Urothelium cell line (cell line): ENCODE results near the gene ERGIC1.
"Not testable (repeated sequence)": the region's sequence is repeated elsewhere in the genome, so short reads cannot be mapped to it uniquely, and the experiment has no call there.

Experiments used
- DNase-seq: peaks from one replicate; pipeline ENCODE4 v3.0.0; 2011; ENCODE audit warnings: low spot score, mixed read lengths
- FAIRE-seq: peaks from 2 replicates; lab custom pipeline; 2011; peaks lifted over from hg19 to GRCh38; lab: Jason Lieb, UNC

Gene ERGIC1

GRCh38 chr5:172799416-172799815 lies 34.6 kb upstream of the ERGIC1 start:
- DNase-seq (no peak), FAIRE-seq (no peak)

GRCh38 chr5:172800088-172800551 lies 33.9 kb upstream of the ERGIC1 start:
- FAIRE-seq (no peak), DNase-seq (no peak)

- no peak for FAIRE-seq
- DNase-seq: no peak
Observed at GRCh38 chr5:172801179-172801671, 32.8 kb upstream of the ERGIC1 start.

GRCh38 chr5:172802112-172802511 lies 31.9 kb upstream of the ERGIC1 start:
- no peak for FAIRE-seq
- no peak for DNase-seq

GRCh38 chr5:172802567-172803176 lies 31.4 kb upstream of the ERGIC1 start:
- DNase-seq: no peak
- no peak for FAIRE-seq

GRCh38 chr5:172805018-172805683 lies 28.9 kb upstream of the ERGIC1 start:
- DNase-seq (no peak), FAIRE-seq (no peak)

- no peak for DNase-seq
- no peak for FAIRE-seq
Observed at GRCh38 chr5:172805736-172806255, 28.3 kb upstream of the ERGIC1 start.

- peak; percentile 84 for DNase-seq
- FAIRE-seq: peak; percentile 20
Observed at GRCh38 chr5:172806897-172807672, 27.0 kb upstream of the ERGIC1 start.

GRCh38 chr5:172807766-172808311 lies 26.2 kb upstream of the ERGIC1 start:
- no peak for DNase-seq
- no peak for FAIRE-seq

- FAIRE-seq: no peak
- no peak for DNase-seq
Observed at GRCh38 chr5:172809774-172810173, 24.3 kb upstream of the ERGIC1 start.

GRCh38 chr5:172810996-172811395 lies 23.1 kb upstream of the ERGIC1 start:
- DNase-seq, FAIRE-seq: not testable (repeated sequence)

GRCh38 chr5:172815631-172816030 lies 18.4 kb upstream of the ERGIC1 start:
- DNase-seq (no peak), FAIRE-seq (no peak)

GRCh38 chr5:172816925-172817562 lies 17.0 kb upstream of the ERGIC1 start:
- DNase-seq (peak; percentile 80), FAIRE-seq (peak; percentile 35)

- DNase-seq: no peak
- no peak for FAIRE-seq
Observed at GRCh38 chr5:172817664-172818063, 16.4 kb upstream of the ERGIC1 start.

- no peak for DNase-seq
Observed at GRCh38 chr5:172818081-172818480, 16.0 kb upstream of the ERGIC1 start.

GRCh38 chr5:172819569-172819968 lies 14.5 kb upstream of the ERGIC1 start:
- DNase-seq (no peak), FAIRE-seq (no peak)

More at GRCh38 chr5:172818081-172818480, 16.0 kb upstream of the ERGIC1 start:
- FAIRE-seq: no peak

- FAIRE-seq: peak; percentile 48
- peak; percentile 75 for DNase-seq
Observed at GRCh38 chr5:172820046-172820767, 13.8 kb upstream of the ERGIC1 start.

GRCh38 chr5:172821340-172821985 lies 12.6 kb upstream of the ERGIC1 start:
- FAIRE-seq (no peak), DNase-seq (no peak)

- FAIRE-seq: no peak
- DNase-seq: no peak
Observed at GRCh38 chr5:172823840-172824362, 10.2 kb upstream of the ERGIC1 start.
